ENCODE measurements around the gene ACO2. TPM values are rescaled to one million over a fixed set of nuclear protein-coding genes. Genes with fewer than 3 reads are reported as not detected.
A peak's percentile ranks its signal among the peaks of the same experiment; 100 is the strongest.

The ACO2 gene
- total and polyA plus RNA-seq, 2 of the 13 experiments (the other 11 are each of a cell fraction or from before 2014, with no cell fraction given) = 19.2 to 45.6 TPM

- TF ChIP-seq ESRRA (CRISPR knock-in tag; IDR thresholded peaks at IDR 0.05; ENCODE audit: low read depth) = peak; percentile 58; the same call in 1 of the 2 replicates
- TF ChIP-seq SP4 (CRISPR knock-in tag; IDR thresholded peaks at IDR 0.05) = no peak; the same call in 1 of the 2 replicates
- no peak for TF ChIP-seq SNAPC2 (CRISPR knock-in tag; IDR thresholded peaks at IDR 0.05)
- no peak for TF ChIP-seq KIAA2018 (CRISPR knock-in tag; IDR thresholded peaks at IDR 0.05; ENCODE audit: borderline replicate concordance)
- TF ChIP-seq ZNF737 (CRISPR knock-in tag; IDR thresholded peaks at IDR 0.05; ENCODE audit: borderline replicate concordance) = no peak
- TF ChIP-seq ZBTB38 (CRISPR knock-in tag; IDR thresholded peaks at IDR 0.05) = peak; percentile 82; the same call in 1 of the 2 replicates
- no peak for TF ChIP-seq LRRFIP1 (CRISPR knock-in tag; conservative IDR thresholded peaks at IDR 0.05)
- TF ChIP-seq ZNF343 (CRISPR knock-in tag; IDR thresholded peaks at IDR 0.05) = no peak
- TF ChIP-seq RBFOX2 (IDR thresholded peaks at IDR 0.05; ENCODE audit: low read depth, low read length) = no peak
- peak; percentile 56; the same call in 1 of the 2 replicates for TF ChIP-seq KDM5B (CRISPR knock-in tag; IDR thresholded peaks at IDR 0.05; ENCODE audit: borderline replicate concordance)
- no peak for TF ChIP-seq THAP8 (CRISPR knock-in tag; IDR thresholded peaks at IDR 0.05; ENCODE audit: borderline replicate concordance)
- peak; percentile 55; the same call in 1 of the 2 replicates for TF ChIP-seq SP2 (CRISPR knock-in tag; IDR thresholded peaks at IDR 0.05)
- no peak for TF ChIP-seq ZMAT5 (CRISPR knock-in tag; IDR thresholded peaks at IDR 0.05; ENCODE audit: borderline replicate concordance, low read depth)
- no peak for TF ChIP-seq ZNF280B (CRISPR knock-in tag; IDR thresholded peaks at IDR 0.05; ENCODE audit: borderline replicate concordance)
- peak; percentile 86 for TF ChIP-seq CHD2 (IDR thresholded peaks at IDR 0.05; ENCODE audit: low read depth, low read length)
- TF ChIP-seq ZNF629 (CRISPR knock-in tag; conservative IDR thresholded peaks at IDR 0.05) = no peak
Observed at GRCh38 chr22:41448189-41448808, 20.6 kb upstream of the ACO2 start (continued).

All from HepG2 (cell line).